IMR-90 (cell line): ENCODE results near the gene TSPO. TPM values are rescaled to one million over a fixed set of nuclear protein-coding genes. Genes with fewer than 3 reads are reported as not detected.
A peak's percentile ranks its signal among the peaks of the same experiment; 100 is the strongest.

ENCODE experiments used
- ATAC-seq: fragments of 200-7000 bp; cut with Tn5 transposase; 2 replicates; pipeline ENCODE4 v1.9.1; 2020; ENCODE audit warnings: low read depth, mild to moderate bottlenecking, moderate library complexity
- BruUV-seq: library from RNA; stranded (reverse); fragments of 400-500 nt; replicated peaks from 2 replicates; lab custom pipeline; 2021; lab: Mats Ljungman, UMichigan
- CTCF ChIA-PET: fragments of 300-600 bp; formaldehyde crosslinking; extraction: SDS; loops from one replicate; lab custom pipeline; 2021; ENCODE audit warnings: antibody characterized with exemption; lab: Yijun Ruan, JAX
- POLR2A ChIA-PET: fragments of 300-600 bp; sonication (Branson Sonifier 250); formaldehyde crosslinking; loops from one replicate; lab custom pipeline; 2022; ENCODE audit warnings: antibody characterized with exemption; ENCODE audit not compliant: unreplicated experiment; lab: Charles Lee
- DNase-seq: peaks from one replicate; pipeline ENCODE4 v3.0.0; 2013
- H2AFZ ChIP-seq: replicated peaks from 2 replicates; pipeline ENCODE3; 2013; ENCODE audit warnings: low read length, mild to moderate bottlenecking; ENCODE audit not compliant: poor library complexity
- H2AK5ac ChIP-seq: 2 replicates; pipeline ENCODE4 v1.6.1; 2013; ENCODE audit warnings: low read depth, low read length, inconsistent platforms
- H2AK9ac ChIP-seq: replicated peaks from 2 replicates; pipeline ENCODE3; 2013; ENCODE audit warnings: mild to moderate bottlenecking, low read depth, low read length, moderate library complexity; ENCODE audit not compliant: poor library complexity
- H2BK120ac ChIP-seq: 2 replicates; pipeline ENCODE4 v1.6.1; 2013; ENCODE audit warnings: low read depth, low read length, inconsistent platforms
- H2BK15ac ChIP-seq: 3 replicates; pipeline ENCODE4 v1.6.1; 2013; ENCODE audit warnings: low read depth, low read length, inconsistent platforms
- H2BK20ac ChIP-seq: 2 replicates; pipeline ENCODE4 v1.6.1; 2013; ENCODE audit warnings: low read depth, mild to moderate bottlenecking, inconsistent platforms, low read length, moderate library complexity
- H2BK5ac ChIP-seq: 2 replicates; pipeline ENCODE4 v1.6.1; 2013; ENCODE audit warnings: mild to moderate bottlenecking, low read depth, low read length, inconsistent platforms; ENCODE audit not compliant: poor library complexity, severe bottlenecking
- H3K14ac ChIP-seq: replicated peaks from 2 replicates; pipeline ENCODE4 v1.6.1; 2013; ENCODE audit warnings: low read depth, low read length, inconsistent platforms
- H3K18ac ChIP-seq: 2 replicates; pipeline ENCODE4 v1.6.1; 2013; ENCODE audit warnings: low read depth, low read length, control low read depth
- H3K23ac ChIP-seq: 2 replicates; pipeline ENCODE4 v1.6.1; 2013; ENCODE audit warnings: low read depth, low read length, inconsistent platforms
- H3K27ac ChIP-seq: 2 replicates; pipeline ENCODE4 v1.5.1; 2013; ENCODE audit warnings: mild to moderate bottlenecking, control low read depth, low read length; ENCODE audit not compliant: insufficient read depth
- H3K27me3 ChIP-seq: 2 replicates; pipeline ENCODE4 v1.6.1; 2013; ENCODE audit warnings: low read length; ENCODE audit not compliant: control insufficient read depth, insufficient read depth
- H3K36me3 ChIP-seq: 2 replicates; pipeline ENCODE4 v1.6.1; 2013; ENCODE audit warnings: low read length, mixed read lengths; ENCODE audit not compliant: control insufficient read depth, insufficient read depth
- H3K4ac ChIP-seq: 2 replicates; pipeline ENCODE4 v1.6.1; 2013; ENCODE audit warnings: low read depth, low read length, inconsistent platforms
- H3K4me1 ChIP-seq: 2 replicates; pipeline ENCODE4 v1.6.1; 2013; ENCODE audit warnings: low read length, mixed read lengths; ENCODE audit not compliant: control insufficient read depth, insufficient read depth
- H3K4me2 ChIP-seq: 2 replicates; pipeline ENCODE4 v1.6.1; 2013; ENCODE audit warnings: low read depth, mild to moderate bottlenecking, control low read depth, low read length, moderate library complexity
- H3K4me3 ChIP-seq: 2 replicates; pipeline ENCODE4 v1.5.1; 2013; ENCODE audit warnings: low read depth, mild to moderate bottlenecking, control low read depth, low read length, moderate library complexity; ENCODE audit not compliant: insufficient read depth
- H3K56ac ChIP-seq: 2 replicates; pipeline ENCODE4 v1.6.1; 2013; ENCODE audit warnings: low read length, inconsistent platforms; ENCODE audit not compliant: insufficient read depth; ENCODE audit errors: extremely low read depth
- H3K79me1 ChIP-seq, 2 experiments: 2 replicates each; pipeline ENCODE4 v1.6.1; 2013; ENCODE audit warnings: low read length in 2 of 2, inconsistent platforms in 1 of 2, low read depth in 1 of 2
- H3K9ac ChIP-seq: 2 replicates; pipeline ENCODE4 v1.6.1; 2013; ENCODE audit warnings: low read depth, low read length, control low read depth
- H3K9me1 ChIP-seq: 2 replicates; pipeline ENCODE4 v1.6.1; 2013; ENCODE audit warnings: low read length, inconsistent platforms; ENCODE audit not compliant: insufficient read depth
- H3K9me3 ChIP-seq: 2 replicates; pipeline ENCODE4 v1.6.1; 2013; ENCODE audit warnings: low read length; ENCODE audit not compliant: control insufficient read depth, insufficient read depth
- H4K20me1 ChIP-seq: 2 replicates; pipeline ENCODE4 v1.6.1; 2013; ENCODE audit warnings: low read length, inconsistent platforms; ENCODE audit not compliant: insufficient read depth
- H4K5ac ChIP-seq: 2 replicates; pipeline ENCODE4 v1.6.1; 2013; ENCODE audit warnings: mild to moderate bottlenecking, low read depth, low read length, control low read depth
- H4K8ac ChIP-seq, 2 experiments: 2 replicates each; pipeline ENCODE4 v1.6.1; 2013; ENCODE audit warnings: low read depth in 2 of 2, low read length in 2 of 2, control low read depth in 1 of 2, inconsistent platforms in 1 of 2
- H4K91ac ChIP-seq: 2 replicates; pipeline ENCODE4 v1.6.1; 2013; ENCODE audit warnings: low read depth, low read length, inconsistent platforms; ENCODE audit not compliant: insufficient read depth
- BHLHE40 ChIP-seq: fragments of 150-350 bp; IDR thresholded peaks from 2 replicates; pipeline ENCODE4 v1.6.1; 2016; ENCODE audit warnings: mild to moderate bottlenecking, low read depth, low read length
- CEBPB ChIP-seq: IDR thresholded peaks from 2 replicates; pipeline ENCODE4 v1.6.1; 2012; ENCODE audit warnings: low read depth, low read length, improper control_type of control experiment
- CHD1 ChIP-seq: IDR thresholded peaks from 2 replicates; pipeline ENCODE4 v1.6.1; 2012; ENCODE audit warnings: low read depth, low read length, improper control_type of control experiment
- CTCF ChIP-seq: conservative IDR thresholded peaks from 2 replicates; pipeline ENCODE4 v1.5.1; 2012; ENCODE audit warnings: mild to moderate bottlenecking, low read depth, low read length, improper control_type of control experiment
- ELK1 ChIP-seq: fragments of 150-350 bp; IDR thresholded peaks from 2 replicates; pipeline ENCODE4 v1.6.1; 2016; ENCODE audit warnings: low read depth, mild to moderate bottlenecking, low read length, moderate library complexity, borderline replicate concordance
- FOS ChIP-seq: fragments of 150-350 bp; IDR thresholded peaks from 2 replicates; pipeline ENCODE4 v1.6.1; 2016; ENCODE audit warnings: low read depth, low read length
- MAFK ChIP-seq: IDR thresholded peaks from 2 replicates; pipeline ENCODE4 v1.6.1; 2012; ENCODE audit warnings: low read depth, low read length, improper control_type of control experiment
- MAZ ChIP-seq: IDR thresholded peaks from 2 replicates; pipeline ENCODE4 v1.6.1; 2012; ENCODE audit warnings: low read depth, mild to moderate bottlenecking, low read length, improper control_type of control experiment, moderate library complexity, borderline replicate concordance
- MXI1 ChIP-seq: IDR thresholded peaks from 2 replicates; pipeline ENCODE4 v1.6.1; 2012; ENCODE audit warnings: low read depth, mild to moderate bottlenecking, low read length, moderate library complexity, borderline replicate concordance
- NFE2L2 ChIP-seq: fragments of 150-350 bp; IDR thresholded peaks from 2 replicates; pipeline ENCODE4 v1.6.1; 2016; ENCODE audit warnings: low read depth, mild to moderate bottlenecking, low read length
- POLR2A ChIP-seq: IDR thresholded peaks from 2 replicates; pipeline ENCODE4 v1.6.1; 2012; ENCODE audit warnings: mild to moderate bottlenecking, low read depth, low read length
- RAD21 ChIP-seq: IDR thresholded peaks from 2 replicates; pipeline ENCODE4 v1.6.1; 2012; ENCODE audit warnings: low read length, improper control_type of control experiment
- RCOR1 ChIP-seq: IDR thresholded peaks from 2 replicates; pipeline ENCODE4 v1.6.1; 2012; ENCODE audit warnings: mild to moderate bottlenecking, low read length, improper control_type of control experiment; ENCODE audit not compliant: insufficient replicate concordance
- RFX5 ChIP-seq: IDR thresholded peaks from 2 replicates; pipeline ENCODE4 v1.8.0; 2012; ENCODE audit warnings: low read depth, mild to moderate bottlenecking, low read length, moderate library complexity
- SMC3 ChIP-seq: fragments of 150-350 bp; IDR thresholded peaks from 2 replicates; pipeline ENCODE4 v1.6.1; 2016; ENCODE audit warnings: low read depth, mild to moderate bottlenecking, antibody characterized with exemption, low read length, moderate library complexity
- USF2 ChIP-seq: fragments of 150-350 bp; IDR thresholded peaks from 2 replicates; pipeline ENCODE4 v1.6.1; 2017; ENCODE audit warnings: mild to moderate bottlenecking, antibody characterized with exemption, low read length, low read depth
- WGBS, 2 experiments: methylation state at CpG; one replicate each; pipeline versions ENCODE4 v1.1.5 to v1.1.7; 2013; ENCODE audit warnings: missing lambda C conversion rate in 2 of 2; ENCODE audit not compliant: insufficient read length in 1 of 2; ENCODE audit errors: extremely low coverage in 2 of 2; 5-methylcytosine and 5-hydroxymethylcytosine counted together
- dilution Hi-C: fragments of 300-500 bp; cut with HindIII; formaldehyde crosslinking; loops from one replicate; pipeline ENCODE4 v1.14.3; 2018; ENCODE audit warnings: low sequenced_read_pairs; ENCODE audit not compliant: unreplicated experiment
- in situ Hi-C: fragments of 300-500 bp; cut with MboI; formaldehyde crosslinking; loops from 3 replicates; pipeline ENCODE4 v1.14.3; 2019; ENCODE audit warnings: low sequenced_read_pairs, inconsistent platforms, mixed read lengths
- intact Hi-C: fragments of 100-400 bp; cut with micrococcal nuclease; formaldehyde crosslinking; loops from 2 replicates; pipeline ENCODE4 v1.10.0; 2022
- polyA plus RNA-seq, 3 experiments: library from polyadenylated mRNA; depleted of rRNA; stranded (reverse); fragments of >200 nt; gene quantifications; 2 replicates each; pipeline ENCODE4 v1.2.3, GENCODE V29; 2012; ENCODE audit warnings: low replicate concordance in 1 of 3
- total RNA-seq: library from RNA; depleted of rRNA; stranded (reverse); fragments of >200 nt; gene quantifications from 2 replicates; pipeline ENCODE4 v1.2.3, GENCODE V29; 2012

The TSPO gene
- total and polyA plus RNA-seq, 2 of the 4 experiments (the other 2 are of a cell fraction), result 115 to 297 TPM

GRCh38 chr22:43209971-43210370 is 58.6 kb downstream of the TSPO start:
- H2AK5ac ChIP-seq, result no peak overlapping the region
- dilution Hi-C loops, result no loop called here

More at GRCh38 chr22:43209971-43210370, 58.6 kb downstream of the TSPO start:
- Histone ChIP-seq H3K27me3 (peaks cover 30% of the 10 kb centered on the region), H3K36me3 (no peaks in the 10 kb centered on the region), H3K14ac (no peak overlapping the region), H3K9ac (no peak overlapping the region), H4K8ac (no peak overlapping the region), H2BK20ac (no peak overlapping the region), H3K4ac (no peak overlapping the region), H3K4me2 (no peak overlapping the region), H3K27ac (no peak overlapping the region), H3K9me1 (no peaks in the 10 kb centered on the region), H3K4me1 (no peaks in the 10 kb centered on the region), H3K18ac (no peak overlapping the region), H3K4me3 (no peak overlapping the region), H2AK9ac (no peak overlapping the region), H3K9me3 (no peaks in the 10 kb centered on the region), H4K91ac (no peak overlapping the region), H3K79me1 (no peaks in the 10 kb centered on the region), H2BK5ac (no peak overlapping the region), H3K56ac (no peak overlapping the region), H3K23ac (no peak overlapping the region), H2AFZ (peak overlapping the region; percentile 32), H2BK120ac (no peak overlapping the region), H4K20me1 (no peaks in the 10 kb centered on the region), H4K5ac (no peak overlapping the region), H2BK15ac (no peak overlapping the region)
- TF ChIP-seq MXI1, result no peak
- TF ChIP-seq USF2, result no peak
- TF ChIP-seq RFX5, result no peak
- no peak for TF ChIP-seq RCOR1
- TF ChIP-seq RAD21, result no peak
- TF ChIP-seq POLR2A, result no peak
- TF ChIP-seq FOS, result no peak
- TF ChIP-seq CEBPB, result no peak
- no peak for TF ChIP-seq SMC3
- no peak for TF ChIP-seq MAZ
- TF ChIP-seq MAFK, result no peak
- TF ChIP-seq NFE2L2, result no peak
- TF ChIP-seq CHD1, result no peak
- TF ChIP-seq CTCF, result no peak
- TF ChIP-seq BHLHE40, result no peak
- TF ChIP-seq ELK1, result no peak
- in situ Hi-C loops, result no loop called here
- ATAC-seq (no peak), DNase-seq (no peak)
- WGBS, 2 experiments, result 50% methylated on average over 2 of the region's 22 CpGs; no CpG with 5 or more reads in 1 of the 2 experiments
- intact Hi-C loops, result no loop called here
- BruUV-seq, result no TSS peak
- POLR2A ChIA-PET, result no interaction called here
- CTCF ChIA-PET, result no interaction called here
